GM18909 (cell line): ENCODE measurements around the gene UMAD1.
A peak's percentile ranks its signal among the peaks of the same experiment; 100 is the strongest.

ENCODE experiments used
- ATAC-seq: cut with Tn5 transposase; IDR thresholded peaks from one replicate; pipeline ENCODE4 v1.9.1; 2021; ENCODE audit warnings: mild to moderate bottlenecking; ENCODE audit not compliant: unreplicated experiment, poor library complexity

The UMAD1 gene

GRCh38 chr7:7912937-7913336, 272.4 kb downstream of the UMAD1 start:
- ATAC-seq = no peak

- ATAC-seq = no peak
Measured at GRCh38 chr7:7913504-7913903, 273.0 kb downstream of the UMAD1 start.

GRCh38 chr7:7914547-7914946, 274.0 kb downstream of the UMAD1 start:
- ATAC-seq = no peak

- no peak for ATAC-seq
Measured at GRCh38 chr7:7916064-7916463, 275.5 kb downstream of the UMAD1 start.

- no peak for ATAC-seq
Measured at GRCh38 chr7:7917593-7917992, 277.0 kb downstream of the UMAD1 start.

GRCh38 chr7:7918736-7919448, 278.3 kb downstream of the UMAD1 start:
- peak; percentile 36 for ATAC-seq

- ATAC-seq = peak; percentile 18
Measured at GRCh38 chr7:7919449-7919945, 278.9 kb downstream of the UMAD1 start.

GRCh38 chr7:7920056-7920455, 279.5 kb downstream of the UMAD1 start:
- no peak for ATAC-seq

- peak; percentile 93 for ATAC-seq
Measured at GRCh38 chr7:7920481-7920880, 279.9 kb downstream of the UMAD1 start.

- ATAC-seq = no peak
Measured at GRCh38 chr7:7921830-7922229, 281.3 kb downstream of the UMAD1 start.

GRCh38 chr7:7922684-7923385, 282.3 kb downstream of the UMAD1 start:
- no peak for ATAC-seq

- ATAC-seq = no peak
Measured at GRCh38 chr7:7923818-7924217, 283.3 kb downstream of the UMAD1 start.

- ATAC-seq = no peak
Measured at GRCh38 chr7:7924303-7924702, 283.8 kb downstream of the UMAD1 start.
